ENCODE results near the gene ZBED6. TPM values are rescaled to one million over a fixed set of nuclear protein-coding genes. Genes with fewer than 3 reads are reported as not detected.

The ZBED6 gene
- polyA plus RNA-seq, 1 of the 3 experiments (the other 2 are of a cell fraction): 2.5 TPM

DNA sequence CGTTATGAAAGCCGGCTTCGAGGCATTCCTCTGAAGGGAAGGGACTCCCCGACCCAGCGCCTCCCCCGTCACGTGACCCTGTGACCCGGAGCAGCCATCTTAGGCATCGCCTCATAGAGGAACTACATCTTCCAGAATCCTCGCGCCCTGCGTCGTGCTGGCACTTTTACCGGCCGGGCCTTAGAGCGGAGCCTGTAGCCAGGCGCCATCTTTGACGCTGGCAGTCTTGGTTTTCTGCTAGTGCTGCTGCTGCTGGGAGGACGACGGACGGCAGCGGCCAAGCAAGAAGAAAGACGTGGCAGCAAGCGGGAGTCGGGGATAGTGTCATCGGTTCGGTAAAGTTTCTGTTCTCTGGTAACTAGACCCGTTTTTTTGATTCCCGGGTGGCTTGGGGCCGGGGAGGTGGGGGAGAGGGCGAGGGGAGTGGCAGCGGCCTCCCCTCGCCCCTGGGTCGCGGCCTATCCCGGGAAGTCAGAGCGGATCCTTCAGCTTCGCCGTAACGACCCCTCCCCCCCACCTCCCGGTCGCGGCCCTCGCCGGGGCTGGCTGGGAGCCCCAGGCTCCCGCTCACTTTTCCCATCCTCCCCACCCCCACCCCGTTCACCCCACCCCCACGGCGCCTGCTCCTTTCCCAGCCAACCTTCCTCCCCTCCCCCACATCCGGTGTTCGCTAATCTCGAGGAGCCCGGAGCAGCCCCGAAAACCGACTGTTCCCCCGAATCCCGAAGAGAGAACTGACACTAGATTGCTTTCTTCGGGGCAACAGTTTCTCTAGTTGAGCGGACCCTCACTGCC lies at the start of gene ZBED6, which contains the start of gene ZC3H11A (continued):
- TF ChIP-seq, protein P1, sequence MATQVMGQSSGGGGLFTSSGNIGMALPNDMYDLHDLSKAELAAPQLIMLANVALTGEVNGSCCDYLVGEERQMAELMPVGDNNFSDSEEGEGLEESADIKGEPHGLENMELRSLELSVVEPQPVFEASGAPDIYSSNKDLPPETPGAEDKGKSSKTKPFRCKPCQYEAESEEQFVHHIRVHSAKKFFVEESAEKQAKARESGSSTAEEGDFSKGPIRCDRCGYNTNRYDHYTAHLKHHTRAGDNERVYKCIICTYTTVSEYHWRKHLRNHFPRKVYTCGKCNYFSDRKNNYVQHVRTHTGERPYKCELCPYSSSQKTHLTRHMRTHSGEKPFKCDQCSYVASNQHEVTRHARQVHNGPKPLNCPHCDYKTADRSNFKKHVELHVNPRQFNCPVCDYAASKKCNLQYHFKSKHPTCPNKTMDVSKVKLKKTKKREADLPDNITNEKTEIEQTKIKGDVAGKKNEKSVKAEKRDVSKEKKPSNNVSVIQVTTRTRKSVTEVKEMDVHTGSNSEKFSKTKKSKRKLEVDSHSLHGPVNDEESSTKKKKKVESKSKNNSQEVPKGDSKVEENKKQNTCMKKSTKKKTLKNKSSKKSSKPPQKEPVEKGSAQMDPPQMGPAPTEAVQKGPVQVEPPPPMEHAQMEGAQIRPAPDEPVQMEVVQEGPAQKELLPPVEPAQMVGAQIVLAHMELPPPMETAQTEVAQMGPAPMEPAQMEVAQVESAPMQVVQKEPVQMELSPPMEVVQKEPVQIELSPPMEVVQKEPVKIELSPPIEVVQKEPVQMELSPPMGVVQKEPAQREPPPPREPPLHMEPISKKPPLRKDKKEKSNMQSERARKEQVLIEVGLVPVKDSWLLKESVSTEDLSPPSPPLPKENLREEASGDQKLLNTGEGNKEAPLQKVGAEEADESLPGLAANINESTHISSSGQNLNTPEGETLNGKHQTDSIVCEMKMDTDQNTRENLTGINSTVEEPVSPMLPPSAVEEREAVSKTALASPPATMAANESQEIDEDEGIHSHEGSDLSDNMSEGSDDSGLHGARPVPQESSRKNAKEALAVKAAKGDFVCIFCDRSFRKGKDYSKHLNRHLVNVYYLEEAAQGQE (IDR thresholded peaks at IDR 0.05; ENCODE audit: low read depth, low read length): no peak
- peak; percentile 72 for TF ChIP-seq TAF1 (IDR thresholded peaks at IDR 0.05; ENCODE audit: borderline replicate concordance, low read depth, low read length)
- no peak for TF ChIP-seq RAD21 (IDR thresholded peaks at IDR 0.05; ENCODE audit: low read length)
- peak; percentile 98 for TF ChIP-seq YY1 (IDR thresholded peaks at IDR 0.05; ENCODE audit: low read depth)
- peak; percentile 17; the same call in 1 of the 2 replicates for TF ChIP-seq TCF12 (IDR thresholded peaks at IDR 0.05)
- no peak for TF ChIP-seq FOXM1 (IDR thresholded peaks at IDR 0.05; ENCODE audit: low read depth)
- no peak; the same call in 1 of the 2 replicates for TF ChIP-seq ELF1 (IDR thresholded peaks at IDR 0.05)
- TF ChIP-seq MEF2A (IDR thresholded peaks at IDR 0.05; ENCODE audit: borderline replicate concordance, low read depth): no peak
- no peak for TF ChIP-seq TEAD4 (IDR thresholded peaks at IDR 0.05; ENCODE audit: borderline replicate concordance, insufficient read depth)
- TF ChIP-seq USF2 (IDR thresholded peaks at IDR 0.05; ENCODE audit: borderline replicate concordance, low read depth, low read length): peak; percentile 90
- TF ChIP-seq ZBTB33 (IDR thresholded peaks at IDR 0.05; ENCODE audit: borderline replicate concordance, low read depth): no peak

- WGBS (ENCODE audit: low lambda C conversion rate): 95% methylated on average over 6 of the region's 6 CpGs
- no peak overlapping the region for H3K9ac ChIP-seq
- H4K20me1 ChIP-seq (ENCODE audit: insufficient read depth): no peaks in the 10 kb centered on the region
- H3K4me2 ChIP-seq: no peak overlapping the region
- no peak for DNase-seq
- H3K4me3 ChIP-seq (ENCODE audit: low read depth in 2 of 2, low read length in 1 of 2): no peak overlapping the region
- no peak overlapping the region for H3K27ac ChIP-seq (ENCODE audit: low read depth in 2 of 2, low read length in 1 of 2)
- peaks cover 8 to 17% of the 10 kb centered on the region in 2 experiments for H3K36me3 ChIP-seq (replicated peaks in 1 of 2; ENCODE audit: control insufficient read depth in 1 of 2, insufficient read depth in 2 of 2, low read length in 1 of 2)
- H2AFZ ChIP-seq (ENCODE audit: low read depth): no peak overlapping the region
- H3K4me1 ChIP-seq (ENCODE audit: control insufficient read depth in 1 of 2, insufficient read depth in 2 of 2, low read depth in 1 of 2, low read length in 1 of 2): no peaks in the 10 kb centered on the region
- ChIA-PET POLR2A (no interaction called here), CTCF (interaction anchor here (1.0 kb wide), 1 partner anchor 44 kb away, joined by 4 read pairs; no protein-coding TSS in a partner anchor)
- H3K27me3 ChIP-seq (ENCODE audit: insufficient read depth): no peaks in the 10 kb centered on the region
- no peaks in the 10 kb centered on the region for H3K79me2 ChIP-seq (ENCODE audit: insufficient read depth)
- H3F3A ChIP-seq (replicated peaks; ENCODE audit: insufficient read depth): peaks cover 22% of the 10 kb centered on the region
- H3K9me2 ChIP-seq: no peaks in the 10 kb centered on the region
- H3K9me3 ChIP-seq: no peaks in the 10 kb centered on the region
- TF ChIP-seq TAF1 (IDR thresholded peaks at IDR 0.05; ENCODE audit: borderline replicate concordance, low read depth, low read length): no peak
- TF ChIP-seq FOXM1 (IDR thresholded peaks at IDR 0.05; ENCODE audit: low read depth): no peak
- TF ChIP-seq GABPA (IDR thresholded peaks at IDR 0.05; ENCODE audit: low read depth): no peak
- TF ChIP-seq YY1 (IDR thresholded peaks at IDR 0.05; ENCODE audit: low read depth): no peak
- TF ChIP-seq NRF1 (IDR thresholded peaks at IDR 0.05; ENCODE audit: low read depth, low read length): no peak
- TF ChIP-seq, protein P2, sequence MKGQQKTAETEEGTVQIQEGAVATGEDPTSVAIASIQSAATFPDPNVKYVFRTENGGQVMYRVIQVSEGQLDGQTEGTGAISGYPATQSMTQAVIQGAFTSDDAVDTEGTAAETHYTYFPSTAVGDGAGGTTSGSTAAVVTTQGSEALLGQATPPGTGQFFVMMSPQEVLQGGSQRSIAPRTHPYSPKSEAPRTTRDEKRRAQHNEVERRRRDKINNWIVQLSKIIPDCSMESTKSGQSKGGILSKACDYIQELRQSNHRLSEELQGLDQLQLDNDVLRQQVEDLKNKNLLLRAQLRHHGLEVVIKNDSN (IDR thresholded peaks at IDR 0.05; ENCODE audit: borderline replicate concordance, low read depth): no peak
- no peak for TF ChIP-seq SIN3A (IDR thresholded peaks at IDR 0.05; ENCODE audit: borderline replicate concordance, low read depth, low read length)
- TF ChIP-seq MEF2A (IDR thresholded peaks at IDR 0.05; ENCODE audit: borderline replicate concordance, low read depth): no peak
- no peak for TF ChIP-seq IRF3 (IDR thresholded peaks at IDR 0.05; ENCODE audit: low read depth, low read length)
- TF ChIP-seq JUND (IDR thresholded peaks at IDR 0.05): no peak
- TF ChIP-seq FOSL2 (IDR thresholded peaks at IDR 0.05; ENCODE audit: borderline replicate concordance, low read depth): no peak
- no peak for TF ChIP-seq NFIC (IDR thresholded peaks at IDR 0.05; ENCODE audit: borderline replicate concordance)
- no peak for TF ChIP-seq TEAD4 (IDR thresholded peaks at IDR 0.05; ENCODE audit: borderline replicate concordance, insufficient read depth)
- no peak for TF ChIP-seq RFX5 (IDR thresholded peaks at IDR 0.05; ENCODE audit: low read length)
- no peak for TF ChIP-seq TCF12 (IDR thresholded peaks at IDR 0.05)
- TF ChIP-seq, protein P3, sequence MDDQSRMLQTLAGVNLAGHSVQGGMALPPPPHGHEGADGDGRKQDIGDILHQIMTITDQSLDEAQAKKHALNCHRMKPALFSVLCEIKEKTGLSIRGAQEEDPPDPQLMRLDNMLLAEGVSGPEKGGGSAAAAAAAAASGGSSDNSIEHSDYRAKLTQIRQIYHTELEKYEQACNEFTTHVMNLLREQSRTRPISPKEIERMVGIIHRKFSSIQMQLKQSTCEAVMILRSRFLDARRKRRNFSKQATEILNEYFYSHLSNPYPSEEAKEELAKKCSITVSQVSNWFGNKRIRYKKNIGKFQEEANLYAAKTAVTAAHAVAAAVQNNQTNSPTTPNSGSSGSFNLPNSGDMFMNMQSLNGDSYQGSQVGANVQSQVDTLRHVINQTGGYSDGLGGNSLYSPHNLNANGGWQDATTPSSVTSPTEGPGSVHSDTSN (IDR thresholded peaks at IDR 0.05): no peak
These were observed 49.1 kb upstream of the ZBED6 start for GRCh38 chr1:203746281-203746680.

All from SK-N-SH (cell line).